A673 (cell line): ENCODE data around the gene RIPOR3. TPM values are rescaled to one million over a fixed set of nuclear protein-coding genes. Genes with fewer than 3 reads are reported as not detected.

ENCODE experiments used
- BruUV-seq: library from RNA; stranded (reverse); fragments of 400-500 nt; replicated peaks from 2 replicates; lab custom pipeline; 2021; lab: Mats Ljungman, UMichigan
- CTCF ChIA-PET: fragments of 300-600 bp; sonication (Branson Sonifier 250); formaldehyde crosslinking; loops from one replicate; lab custom pipeline; 2022; ENCODE audit warnings: antibody characterized with exemption; lab: Charles Lee
- POLR2A ChIA-PET: fragments of 300-600 bp; sonication (Branson Sonifier 250); formaldehyde crosslinking; loops from one replicate; lab custom pipeline; 2022; ENCODE audit warnings: antibody characterized with exemption; ENCODE audit not compliant: low non-redundant PET; lab: Charles Lee
- DNase-seq: peaks from one replicate; pipeline ENCODE4 v3.0.0-alpha.2; 2015; ENCODE audit warnings: low spot score
- H3K27ac ChIP-seq: fragments of 200-600 bp; sonication (generic); 2 replicates; pipeline ENCODE4 v1.5.1; 2016; ENCODE audit warnings: mixed run types, low read depth, mild to moderate bottlenecking, mixed read lengths, antibody characterized with exemption, low read length; ENCODE audit not compliant: poor library complexity, severe bottlenecking
- H3K27me3 ChIP-seq: fragments of 200-600 bp; sonication (generic); replicated peaks from 2 replicates; pipeline ENCODE4 v1.6.1; 2017; ENCODE audit warnings: mixed run types, low read depth, mild to moderate bottlenecking, mixed read lengths, antibody characterized with exemption, low read length; ENCODE audit not compliant: insufficient read depth, poor library complexity
- H3K36me3 ChIP-seq: fragments of 200-600 bp; sonication (generic); 2 replicates; pipeline ENCODE4 v1.6.1; 2016; ENCODE audit warnings: mixed run types, mild to moderate bottlenecking, mixed read lengths, antibody characterized with exemption, low read length; ENCODE audit not compliant: insufficient read depth, poor library complexity, severe bottlenecking
- H3K4me1 ChIP-seq: fragments of 200-600 bp; sonication (generic); 2 replicates; pipeline ENCODE4 v1.6.1; 2017; ENCODE audit warnings: mixed run types, mild to moderate bottlenecking, mixed read lengths, antibody characterized with exemption, low read length; ENCODE audit not compliant: insufficient read depth, poor library complexity, severe bottlenecking
- H3K4me3 ChIP-seq: fragments of 200-600 bp; sonication (generic); 2 replicates; pipeline ENCODE4 v1.5.1; 2016; ENCODE audit warnings: low read depth, mixed run types, mild to moderate bottlenecking, mixed read lengths, low read length; ENCODE audit not compliant: poor library complexity, severe bottlenecking
- H3K9me3 ChIP-seq: fragments of 200-600 bp; sonication (generic); 2 replicates; pipeline ENCODE4 v1.6.1; 2016; ENCODE audit warnings: mixed run types, low read depth, mild to moderate bottlenecking, mixed read lengths, antibody characterized with exemption, low read length; ENCODE audit not compliant: poor library complexity, severe bottlenecking
- CTCF ChIP-seq: fragments of 300-800, 200-600 bp; sonication (generic); conservative IDR thresholded peaks from 2 replicates; pipeline ENCODE4 v1.5.1; 2017; ENCODE audit warnings: low read depth, mild to moderate bottlenecking, antibody characterized with exemption, low read length, moderate library complexity, mixed read lengths
- EZH2 ChIP-seq: fragments of 200-600 bp; sonication (generic); IDR thresholded peaks from 2 replicates; pipeline ENCODE4 v1.6.1; 2017; ENCODE audit warnings: borderline replicate concordance, low read depth, mild to moderate bottlenecking, mixed read lengths, antibody characterized with exemption, low read length; ENCODE audit not compliant: poor library complexity, severe bottlenecking
- intact Hi-C: fragments of 100-400 bp; cut with micrococcal nuclease; formaldehyde crosslinking; loops from one replicate; pipeline ENCODE4 v1.10.0; 2022; ENCODE audit not compliant: unreplicated experiment
- total RNA-seq: library from RNA; stranded (reverse); gene quantifications from 2 replicates; pipeline ENCODE4 v1.2.3, GENCODE V29; 2021

The RIPOR3 gene
- total RNA-seq, 1 experiment from 2014 or later, result 19.1 TPM

GRCh38 chr20:50682947-50683530, 8.3 kb downstream of the RIPOR3 start:
- intact Hi-C loops, result no loop called here
- DNase-seq, result no peak
- Histone ChIP-seq H3K36me3 (no peaks in the 10 kb centered on the region), H3K27ac (no peak overlapping the region), H3K4me1 (peaks cover 23% of the 10 kb centered on the region), H3K27me3 (no peaks in the 10 kb centered on the region), H3K9me3 (no peaks in the 10 kb centered on the region), H3K4me3 (no peak overlapping the region)
- CTCF ChIA-PET, result interaction anchor here (0.6 kb wide), 1 partner anchor 73 kb away, joined by 4 read pairs; no protein-coding TSS in a partner anchor
- BruUV-seq, result no TSS peak
- TF ChIP-seq EZH2 (no peak), CTCF (no peak)
- POLR2A ChIA-PET, result no interaction called here

GRCh38 chr20:50682065-50682464, 9.3 kb downstream of the RIPOR3 start:
- H3K27me3 ChIP-seq, result no peaks in the 10 kb centered on the region
- H3K36me3 ChIP-seq, result no peaks in the 10 kb centered on the region
- H3K4me3 ChIP-seq, result no peak overlapping the region
- H3K27ac ChIP-seq, result no peak overlapping the region
- H3K4me1 ChIP-seq, result peaks cover 23% of the 10 kb centered on the region
- POLR2A ChIA-PET, result no interaction called here
- no peaks in the 10 kb centered on the region for H3K9me3 ChIP-seq
- CTCF ChIA-PET, result no interaction called here
- no TSS peak for BruUV-seq
- TF ChIP-seq EZH2 (no peak), CTCF (no peak)
- intact Hi-C loops, result no loop called here
- no peak for DNase-seq

- no peaks in the 10 kb centered on the region for H3K27me3 ChIP-seq
- BruUV-seq, result no TSS peak
- H3K36me3 ChIP-seq, result no peaks in the 10 kb centered on the region
- H3K4me3 ChIP-seq, result no peak overlapping the region
- no peak for DNase-seq
- H3K27ac ChIP-seq, result no peak overlapping the region
- CTCF ChIA-PET, result interaction anchor here (0.6 kb wide), 1 partner anchor 107 kb away, joined by 9 read pairs; no protein-coding TSS in a partner anchor
- peaks cover 23% of the 10 kb centered on the region for H3K4me1 ChIP-seq
- intact Hi-C loops, result no loop called here
- POLR2A ChIA-PET, result interaction anchor here (0.7 kb wide), 1 partner anchor 46 kb away, joined by 6 read pairs; no protein-coding TSS in a partner anchor
- TF ChIP-seq CTCF, result no peak
- TF ChIP-seq EZH2, result no peak
- no peaks in the 10 kb centered on the region for H3K9me3 ChIP-seq
These were observed 9.8 kb downstream of the RIPOR3 start for GRCh38 chr20:50681359-50682064.
